HG02973 (cell line): ENCODE measurements around the gene SOS1.
"Not testable (repeated sequence)": the region's sequence is repeated elsewhere in the genome, so short reads cannot be mapped to it uniquely, and the experiment has no call there.

Source experiments
- ATAC-seq: cut with Tn5 transposase; IDR thresholded peaks from one replicate; pipeline ENCODE4 v1.9.1; 2021; ENCODE audit warnings: moderate library complexity; ENCODE audit not compliant: unreplicated experiment

SOS1 gene

DNA sequence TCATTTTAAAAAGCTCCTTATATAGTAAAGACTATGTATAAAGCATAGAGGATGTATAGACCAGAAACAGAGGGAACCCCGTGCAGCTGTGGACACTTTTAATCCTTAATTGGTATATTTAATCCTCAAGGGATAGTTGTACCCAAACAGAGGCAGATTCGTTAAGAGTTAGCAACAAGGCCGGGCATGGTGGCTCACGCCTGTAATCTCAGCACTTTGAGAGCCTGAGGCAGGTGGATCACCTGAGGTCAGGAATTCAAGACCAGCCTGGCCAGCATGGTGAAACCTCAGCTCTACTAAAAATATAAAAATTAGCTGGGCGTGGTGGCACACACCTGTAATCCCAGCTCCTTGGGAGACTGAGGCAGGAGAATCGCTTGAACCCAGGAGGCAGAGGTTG lies 184.3 kb downstream of the SOS1 start:
- not testable (repeated sequence) for ATAC-seq

DNA sequence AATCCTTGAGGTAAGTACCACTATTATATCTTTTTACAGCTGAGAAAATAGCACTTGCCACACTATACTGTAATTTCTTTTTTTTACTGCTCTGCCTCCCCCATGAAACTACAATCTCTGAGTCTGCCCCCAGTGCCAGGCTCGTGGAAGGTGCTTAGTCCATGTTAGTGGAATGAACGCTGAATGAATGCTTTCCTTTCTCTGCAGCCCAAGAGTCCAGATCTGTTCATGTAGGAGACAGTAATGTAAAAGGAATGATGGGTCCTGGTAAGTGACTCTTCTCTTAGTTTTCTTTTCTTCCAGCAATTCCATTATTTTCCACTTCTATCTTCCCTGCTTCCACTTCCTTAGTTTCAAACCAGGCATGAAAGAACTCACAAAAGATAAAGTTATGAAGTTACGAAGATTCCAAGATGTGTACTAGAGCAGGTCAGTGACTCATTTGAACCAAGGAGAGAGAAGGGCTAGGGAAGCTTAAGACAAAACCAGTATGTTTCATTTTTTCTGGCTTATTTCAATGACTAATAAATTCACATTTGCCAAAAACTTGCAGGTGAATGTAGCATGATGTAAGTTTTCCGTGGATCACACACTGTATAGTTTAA lies 185.2 kb downstream of the SOS1 start:
- ATAC-seq, result no peak

DNA sequence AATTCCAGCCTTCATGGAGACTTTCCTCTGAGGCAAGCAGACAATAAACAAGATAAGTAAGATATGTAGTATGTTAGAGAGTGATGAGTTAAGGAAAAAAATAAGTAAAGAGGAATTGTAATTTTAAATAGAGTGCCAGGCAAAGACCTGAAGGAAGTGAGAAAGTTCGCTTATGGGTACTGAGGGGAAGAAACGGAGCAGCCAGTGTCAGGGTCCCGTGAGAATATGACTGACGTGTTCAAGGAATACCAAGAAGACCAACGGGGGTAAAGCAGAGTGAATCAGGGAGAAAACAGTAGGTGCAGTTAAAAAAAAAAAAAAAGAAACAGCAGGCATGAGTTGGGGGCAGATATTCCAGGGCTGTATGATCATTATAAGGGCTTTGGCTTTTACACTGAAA lies 186.1 kb downstream of the SOS1 start:
- no peak for ATAC-seq

DNA sequence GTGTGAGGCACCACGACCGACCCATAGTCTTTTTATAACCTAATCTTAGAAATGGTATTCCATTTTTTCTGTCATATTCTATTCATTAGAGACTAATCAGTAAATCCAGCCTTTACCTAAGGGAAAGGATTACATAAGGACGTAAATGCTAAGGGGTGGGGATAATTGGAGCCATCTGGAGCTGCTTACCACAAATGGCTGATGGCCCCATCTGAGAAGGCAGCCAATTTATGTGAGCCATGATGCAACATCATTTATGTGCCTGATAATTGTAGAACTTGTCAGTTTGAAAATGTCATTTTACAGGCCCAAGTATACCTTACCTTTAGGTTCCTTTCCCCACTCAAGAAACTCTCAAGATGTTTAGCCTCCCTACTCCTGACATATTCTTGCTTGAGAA lies 187.2 kb downstream of the SOS1 start:
- ATAC-seq, result no peak

DNA sequence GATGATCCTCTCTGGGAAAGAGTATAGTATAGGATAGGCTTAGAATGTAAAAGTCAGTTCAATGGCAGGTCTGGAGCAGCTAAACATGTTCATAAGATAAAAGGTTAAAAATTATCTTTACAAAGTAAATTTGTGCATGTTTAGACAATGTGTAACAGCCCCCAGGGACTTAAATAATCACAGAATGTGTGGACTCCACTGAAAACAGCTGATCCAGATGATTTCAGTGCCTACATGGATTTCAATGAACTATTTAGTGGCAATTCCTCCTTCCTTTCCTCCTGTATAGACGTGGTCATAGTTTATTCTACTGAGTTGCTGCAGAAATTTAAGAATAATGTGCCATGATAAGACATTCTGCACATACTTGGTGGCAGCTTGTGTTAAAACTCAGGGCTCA lies 188.3 kb downstream of the SOS1 start:
- no peak for ATAC-seq
